ENCODE measurements around the gene PACSIN3. TPM values are rescaled to one million over a fixed set of nuclear protein-coding genes. Genes with fewer than 3 reads are reported as not detected.
"Not testable (repeated sequence)": the region's sequence is repeated elsewhere in the genome, so short reads cannot be mapped to it uniquely, and the experiment has no call there.

The PACSIN3 gene
- total RNA-seq, 1 donor from 2014 or later, result 28.6 TPM

GRCh38 chr11:47204637-47204989, 18.4 kb upstream of the PACSIN3 start:
- H3K36me3 ChIP-seq, result no peaks in the 10 kb centered on the region
- H3K4me1 ChIP-seq, result no peaks in the 10 kb centered on the region
- no peak for TF ChIP-seq CTCF (IDR thresholded peaks at IDR 0.05)
- H3K27me3 ChIP-seq (ENCODE audit: low read depth), result no peaks in the 10 kb centered on the region
- no peak overlapping the region for H3K4me3 ChIP-seq
- ATAC-seq, result no peak
- intact Hi-C loops (cut with DNase I), result no loop called here
- no peak for DNase-seq
- H3K9me3 ChIP-seq, result no peaks in the 10 kb centered on the region
- H3K27ac ChIP-seq, result no peak overlapping the region

GRCh38 chr11:47202576-47202975, 16.3 kb upstream of the PACSIN3 start:
- no peaks in the 10 kb centered on the region for H3K9me3 ChIP-seq
- no peaks in the 10 kb centered on the region for H3K27me3 ChIP-seq (ENCODE audit: low read depth)
- ATAC-seq (no peak), DNase-seq (no peak)
- H3K4me1 ChIP-seq, result no peaks in the 10 kb centered on the region
- no peak overlapping the region for H3K4me3 ChIP-seq
- intact Hi-C loops (cut with DNase I), result no loop called here
- H3K27ac ChIP-seq, result no peak overlapping the region
- no peaks in the 10 kb centered on the region for H3K36me3 ChIP-seq
- no peak for TF ChIP-seq CTCF (IDR thresholded peaks at IDR 0.05)

GRCh38 chr11:47201015-47201414, 14.8 kb upstream of the PACSIN3 start:
- H3K36me3 ChIP-seq, result no peaks in the 10 kb centered on the region
- intact Hi-C loops (cut with DNase I), result no loop called here
- H3K9me3 ChIP-seq, result no peaks in the 10 kb centered on the region
- ATAC-seq (no peak), DNase-seq (no peak)
- no peak for TF ChIP-seq CTCF (IDR thresholded peaks at IDR 0.05)
- H3K27me3 ChIP-seq (ENCODE audit: low read depth), result no peaks in the 10 kb centered on the region
- no peak overlapping the region for H3K4me3 ChIP-seq
- no peak overlapping the region for H3K27ac ChIP-seq
- H3K4me1 ChIP-seq, result no peaks in the 10 kb centered on the region

GRCh38 chr11:47198161-47198560, 11.9 kb upstream of the PACSIN3 start:
- H3K27me3 ChIP-seq (ENCODE audit: low read depth); intact Hi-C loops (cut with DNase I); H3K36me3 ChIP-seq; H3K27ac ChIP-seq; H3K9me3 ChIP-seq; H3K4me1 ChIP-seq; DNase-seq; H3K4me3 ChIP-seq; ATAC-seq: not testable (repeated sequence)

DNA sequence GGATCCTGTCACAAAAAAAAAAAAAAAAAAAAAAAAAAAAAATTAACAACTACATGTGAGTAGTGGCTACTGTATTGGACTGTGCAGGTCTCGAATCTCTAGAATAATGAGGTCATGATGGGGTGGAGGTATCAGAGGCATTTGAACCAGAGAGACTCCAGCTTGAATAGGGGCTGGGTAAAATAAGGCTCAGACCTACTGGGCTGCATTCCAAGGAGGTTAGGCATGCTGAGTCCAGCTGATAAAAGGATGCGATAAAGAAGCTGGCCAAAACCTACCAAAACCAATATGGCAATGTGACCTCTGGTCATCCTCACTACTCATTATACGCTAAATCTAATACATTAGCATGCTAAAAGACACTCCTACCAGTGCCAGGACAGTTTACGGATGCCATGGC, 5.9 kb upstream of the PACSIN3 start:
- intact Hi-C loops (cut with DNase I), result no loop called here
- no peak for TF ChIP-seq CTCF (IDR thresholded peaks at IDR 0.05)
- Histone ChIP-seq H3K4me1 (peaks cover 17% of the 10 kb centered on the region), H3K36me3 (no peaks in the 10 kb centered on the region), H3K27ac (no peak overlapping the region), H3K4me3 (no peak overlapping the region), H3K9me3 (no peaks in the 10 kb centered on the region), H3K27me3 (ENCODE audit: low read depth) (peaks cover 6% of the 10 kb centered on the region)
- ATAC-seq (no peak), DNase-seq (no peak)

DNA sequence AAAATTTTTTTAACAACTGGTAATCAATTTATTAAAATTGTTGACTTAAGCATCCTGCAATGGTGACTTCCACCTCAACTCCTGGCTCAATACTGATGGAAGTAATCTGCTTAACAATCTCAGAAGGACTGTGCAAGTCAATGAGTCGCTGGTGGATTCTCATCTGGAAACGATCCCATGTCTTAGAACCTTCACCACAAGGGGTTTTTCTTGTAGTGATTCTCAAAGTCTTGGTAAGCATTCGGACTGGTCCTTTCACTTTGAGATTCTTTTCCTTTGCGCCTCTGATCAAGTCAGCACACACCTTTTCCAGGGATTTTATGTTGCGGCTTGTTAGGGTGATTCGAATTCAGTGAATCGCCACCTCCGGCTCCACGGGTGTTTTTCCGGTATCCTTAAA, 4.9 kb upstream of the PACSIN3 start:
- not testable (repeated sequence) for H3K4me3 ChIP-seq

More for the DNA sequence above, 4.9 kb upstream of the PACSIN3 start:
- H3K36me3 ChIP-seq; H3K27ac ChIP-seq; intact Hi-C loops (cut with DNase I); ATAC-seq; H3K27me3 ChIP-seq (ENCODE audit: low read depth); DNase-seq; H3K9me3 ChIP-seq: not testable (repeated sequence)
- peaks cover 24% of the 10 kb centered on the region for H3K4me1 ChIP-seq

Measured in lower lobe of right lung (tissue), 2 donors.